Gastrocnemius medialis (tissue), 4 donors: ENCODE measurements around the gene GTF2H3.

Experiments
- CTCF ChIP-seq, 5 experiments: fragments of 450-650 bp in 3 of 5; fragments of 200-600 bp in 2 of 5; sonication (generic) in 2 of 5; IDR thresholded peaks in 4 of 5; conservative IDR thresholded peaks in 1 of 5; 1 replicate in 4 of 5; 2 replicates in 1 of 5; pipeline ENCODE4 v1.5.1; 2016 to 2019; ENCODE audit warnings: antibody characterized with exemption in 5 of 5, mild to moderate bottlenecking in 3 of 5, moderate library complexity in 3 of 5
- POLR2A ChIP-seq, 2 donors: fragments of 450-650 bp; IDR thresholded peaks; one replicate each; pipeline ENCODE4 v1.6.1; 2017; ENCODE audit warnings: antibody characterized with exemption in 2 of 2, mild to moderate bottlenecking in 2 of 2, moderate library complexity in 2 of 2

GRCh38 chr12:123617580-123617979 lies 16.0 kb upstream of the GTF2H3 start:
- no peak for TF ChIP-seq CTCF (IDR thresholded peaks at IDR 0.05 in 4 of 5, conservative IDR thresholded peaks at IDR 0.05 in 1 of 5)
- TF ChIP-seq POLR2A (IDR thresholded peaks at IDR 0.05) = no peak
